Measurements from ENCODE around the gene TUBB1.
A peak's percentile ranks its signal among the peaks of the same experiment; 100 is the strongest.
"Not testable (repeated sequence)": the region's sequence is repeated elsewhere in the genome, so short reads cannot be mapped to it uniquely, and the experiment has no call there.

TUBB1 gene

DNA sequence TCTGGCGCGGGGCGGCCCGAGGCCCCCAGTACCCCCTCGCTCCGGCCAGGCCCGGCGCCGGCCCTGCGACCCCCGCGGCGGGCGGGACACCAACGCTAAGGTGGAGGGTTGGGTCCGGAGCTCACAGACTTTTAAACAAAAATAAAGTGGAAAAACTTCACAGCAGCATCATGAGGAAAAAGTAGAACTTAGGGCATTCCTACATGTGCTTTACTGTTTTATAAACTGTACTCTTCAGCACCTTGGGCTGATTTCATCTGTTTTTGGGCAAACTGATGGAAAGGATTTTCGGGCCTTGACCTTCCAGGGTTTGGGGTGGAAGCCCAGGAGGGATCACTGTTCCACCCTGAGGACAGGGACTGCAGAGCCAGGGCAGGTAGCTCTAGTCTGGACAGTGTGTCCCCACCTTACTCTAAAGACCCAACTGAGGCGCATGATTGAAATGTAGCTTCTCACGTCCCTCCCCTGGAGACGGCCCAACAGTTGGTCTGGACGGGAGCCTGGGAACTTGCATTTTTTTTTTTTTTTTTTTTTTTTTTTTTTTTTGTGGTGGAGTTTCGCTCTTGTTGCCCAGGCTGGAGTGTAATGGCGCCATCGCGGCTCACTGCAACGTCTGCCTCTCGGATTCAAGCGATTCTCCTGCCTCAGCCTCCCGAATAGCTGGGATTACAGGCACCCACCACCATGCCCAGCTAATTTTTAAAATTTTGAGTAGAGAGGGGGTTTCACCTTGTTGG is 37.4 kb upstream of the TUBB1 start:
- no peaks in the 10 kb centered on the region for H3K9me3 ChIP-seq (ENCODE audit: control insufficient read depth in 1 of 2, low read length in 2 of 2)
- H3K4me3 ChIP-seq (ENCODE audit: low read depth in 1 of 2, low read length in 2 of 2): peak overlapping the region; percentile 84 to 96
- peaks cover 11 to 14% of the 10 kb centered on the region in 2 donors for H3K4me1 ChIP-seq (ENCODE audit: control insufficient read depth in 1 of 2, insufficient read depth in 2 of 2, low read length in 2 of 2)
- H3K27ac ChIP-seq (ENCODE audit: low read length): peak overlapping the region; percentile 80
- no peaks in the 10 kb centered on the region for H3K27me3 ChIP-seq (ENCODE audit: low read depth, low read length)
- H3K36me3 ChIP-seq (ENCODE audit: control insufficient read depth in 1 of 2, insufficient read depth in 2 of 2, low read length in 2 of 2): peaks cover 5 to 6% of the 10 kb centered on the region in 2 donors

DNA sequence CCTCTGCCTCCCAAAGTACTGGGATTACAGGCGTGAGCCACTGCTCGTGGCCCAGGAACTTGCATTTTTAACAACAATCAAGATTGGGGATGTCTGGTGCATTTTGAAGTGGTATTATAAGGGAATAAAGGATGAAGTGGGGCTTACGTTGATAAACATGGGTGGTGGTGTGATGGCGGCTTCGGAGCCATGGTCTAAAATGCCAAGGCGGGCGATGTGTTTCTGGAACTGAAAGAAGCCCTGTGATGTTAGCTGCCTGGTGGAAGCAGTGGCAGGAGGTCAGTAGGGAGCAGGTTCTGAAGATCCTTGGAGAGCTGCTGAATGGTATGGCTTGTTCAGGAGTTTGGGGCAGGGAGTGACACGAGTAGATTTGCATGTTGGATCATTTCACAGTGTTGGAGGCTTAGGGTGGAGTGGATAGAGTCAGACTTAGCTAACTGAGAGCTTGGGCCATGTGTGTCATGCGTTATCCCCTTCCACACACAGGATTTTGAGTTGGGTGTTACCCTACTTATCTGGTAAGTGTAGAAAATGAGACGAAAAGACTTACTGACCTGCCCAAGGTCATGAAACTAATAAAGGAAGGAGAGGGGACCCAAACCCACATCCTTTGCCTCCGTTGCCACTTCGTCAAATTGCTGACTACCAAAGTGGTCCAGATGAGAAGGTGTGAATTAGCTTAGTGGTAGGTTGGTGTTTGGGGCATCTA is 36.7 kb upstream of the TUBB1 start:
- Histone ChIP-seq H3K9me3 (ENCODE audit: control insufficient read depth in 1 of 2, low read length in 2 of 2) (no peaks in the 10 kb centered on the region), H3K4me1 (ENCODE audit: control insufficient read depth in 1 of 2, insufficient read depth in 2 of 2, low read length in 2 of 2) (peaks cover 11 to 14% of the 10 kb centered on the region in 2 donors), H3K4me3 (ENCODE audit: low read depth in 1 of 2, low read length in 2 of 2) (peak overlapping the region; percentile 33 to 84), H3K27ac (ENCODE audit: low read length) (no peak overlapping the region), H3K27me3 (ENCODE audit: low read depth, low read length) (no peaks in the 10 kb centered on the region), H3K36me3 (ENCODE audit: control insufficient read depth in 1 of 2, insufficient read depth in 2 of 2, low read length in 2 of 2) (peaks cover 12 to 13% of the 10 kb centered on the region in 2 donors)

DNA sequence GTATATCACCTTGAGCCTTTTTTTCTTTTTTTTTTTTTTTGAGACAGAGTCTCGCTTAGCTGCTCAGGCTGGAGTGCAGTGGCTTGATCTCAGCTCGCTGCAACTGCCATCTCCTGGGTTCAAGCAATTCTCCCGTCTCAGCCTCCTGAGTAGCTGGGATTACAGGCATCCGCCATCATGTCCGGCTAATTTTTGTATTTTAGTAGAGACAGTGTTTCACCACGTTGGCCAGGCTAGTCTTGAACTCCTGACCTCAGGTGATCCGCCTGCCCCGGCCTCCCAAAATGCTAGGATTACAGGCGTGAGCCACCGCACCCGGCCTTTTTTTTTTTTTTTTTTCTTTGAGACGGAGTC is 36.1 kb upstream of the TUBB1 start:
- H3K4me1 ChIP-seq (ENCODE audit: control insufficient read depth in 1 of 2, insufficient read depth in 2 of 2, low read length in 2 of 2): peaks cover 11 to 14% of the 10 kb centered on the region in 2 donors
- H3K27ac ChIP-seq (ENCODE audit: low read length); H3K27me3 ChIP-seq (ENCODE audit: low read depth, low read length); H3K4me3 ChIP-seq (ENCODE audit: low read depth in 1 of 2, low read length in 2 of 2); H3K9me3 ChIP-seq (ENCODE audit: control insufficient read depth in 1 of 2, low read length in 2 of 2): not testable (repeated sequence)
- peaks cover 17 to 18% of the 10 kb centered on the region in 2 donors for H3K36me3 ChIP-seq (ENCODE audit: control insufficient read depth in 1 of 2, insufficient read depth in 2 of 2, low read length in 2 of 2)

DNA sequence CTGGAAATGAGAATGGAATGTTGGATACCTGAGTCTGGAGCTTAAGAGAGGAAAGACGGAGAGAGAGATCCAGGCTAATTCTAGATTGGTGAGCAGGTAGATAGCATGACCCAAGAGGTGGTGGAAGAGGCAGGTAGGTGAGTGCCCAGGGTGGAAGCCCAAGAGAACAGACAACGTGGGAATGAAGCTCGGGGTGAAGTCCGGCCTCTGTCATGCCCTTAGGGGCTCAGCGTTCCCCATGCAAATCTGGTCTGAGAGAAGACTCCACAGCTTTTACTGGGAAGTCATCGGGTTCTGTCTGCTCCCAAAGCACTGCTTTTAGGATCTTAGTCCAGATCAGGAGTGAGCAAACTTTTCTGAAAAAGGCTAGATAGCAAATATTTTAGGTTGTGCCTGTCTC is 34.5 kb upstream of the TUBB1 start:
- Histone ChIP-seq H3K4me3 (ENCODE audit: low read depth in 1 of 2, low read length in 2 of 2) (no peak overlapping the region), H3K9me3 (ENCODE audit: control insufficient read depth in 1 of 2, low read length in 2 of 2) (no peaks in the 10 kb centered on the region), H3K4me1 (ENCODE audit: control insufficient read depth in 1 of 2, insufficient read depth in 2 of 2, low read length in 2 of 2) (peaks cover 11 to 14% of the 10 kb centered on the region in 2 donors), H3K27me3 (ENCODE audit: low read depth, low read length) (no peaks in the 10 kb centered on the region), H3K36me3 (ENCODE audit: control insufficient read depth in 1 of 2, insufficient read depth in 2 of 2, low read length in 2 of 2) (peaks cover 33 to 34% of the 10 kb centered on the region in 2 donors), H3K27ac (ENCODE audit: low read length) (no peak overlapping the region)

DNA sequence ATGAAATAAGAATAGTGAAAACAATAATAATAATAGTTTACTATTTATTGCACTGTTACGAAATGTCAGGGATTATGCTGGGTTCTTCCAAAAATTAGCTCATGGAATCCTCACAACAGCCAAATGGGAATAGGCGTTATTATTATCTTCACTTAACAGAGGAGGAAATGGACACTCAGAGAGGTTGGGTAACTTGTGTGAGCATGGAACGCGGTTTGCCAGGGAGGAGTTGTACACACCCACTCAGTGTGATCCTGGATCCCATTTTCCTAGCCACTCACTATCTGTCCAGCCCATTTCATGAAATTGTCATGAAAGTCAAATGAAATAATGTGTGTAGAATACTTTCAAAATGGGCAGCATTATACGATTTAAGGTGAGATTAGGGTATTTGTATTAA is 33.6 kb upstream of the TUBB1 start:
- Histone ChIP-seq H3K27ac (ENCODE audit: low read length) (no peak overlapping the region), H3K27me3 (ENCODE audit: low read depth, low read length) (no peaks in the 10 kb centered on the region), H3K4me1 (ENCODE audit: control insufficient read depth in 1 of 2, insufficient read depth in 2 of 2, low read length in 2 of 2) (peaks cover 11 to 14% of the 10 kb centered on the region in 2 donors), H3K9me3 (ENCODE audit: control insufficient read depth in 1 of 2, low read length in 2 of 2) (no peaks in the 10 kb centered on the region), H3K4me3 (ENCODE audit: low read depth in 1 of 2, low read length in 2 of 2) (no peak overlapping the region), H3K36me3 (ENCODE audit: control insufficient read depth in 1 of 2, insufficient read depth in 2 of 2, low read length in 2 of 2) (peaks cover 38 to 40% of the 10 kb centered on the region in 2 donors)

DNA sequence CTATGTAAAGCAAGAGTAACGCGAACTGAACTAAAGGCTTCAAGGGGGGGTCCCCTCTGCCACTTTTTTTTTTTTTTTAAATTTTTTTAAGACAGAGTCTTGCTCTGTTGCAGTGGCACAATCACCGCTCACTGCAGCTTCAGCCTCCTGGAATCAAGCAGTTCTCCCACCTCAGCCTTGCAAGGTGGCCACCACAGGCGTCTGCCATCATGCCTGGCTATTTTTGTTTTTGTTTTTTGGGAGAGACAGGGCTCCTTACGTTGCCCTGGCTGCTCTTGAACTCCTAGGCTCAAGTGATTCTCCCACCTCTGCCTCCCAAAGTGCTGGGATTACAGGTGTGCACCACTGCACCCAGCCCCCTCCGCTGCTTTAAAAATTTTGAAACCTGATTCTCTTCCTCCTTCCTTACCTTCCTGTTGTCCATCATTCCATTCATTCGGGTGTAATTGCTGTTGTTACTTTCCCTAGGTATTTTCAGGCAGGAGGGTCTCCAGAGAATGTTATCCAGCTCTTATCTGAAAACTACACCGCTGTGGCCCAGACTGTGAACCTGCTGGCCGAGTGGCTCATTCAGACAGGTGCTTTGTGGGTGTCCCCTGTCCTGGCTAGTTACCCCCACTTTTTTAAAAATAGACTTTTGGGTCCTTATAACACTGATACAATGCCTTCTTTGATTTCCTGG is 32.8 kb upstream of the TUBB1 start:
- Histone ChIP-seq H3K27me3 (ENCODE audit: low read depth, low read length) (no peaks in the 10 kb centered on the region), H3K4me1 (ENCODE audit: control insufficient read depth in 1 of 2, insufficient read depth in 2 of 2, low read length in 2 of 2) (peaks cover 11 to 14% of the 10 kb centered on the region in 2 donors), H3K27ac (ENCODE audit: low read length) (no peak overlapping the region), H3K4me3 (ENCODE audit: low read depth in 1 of 2, low read length in 2 of 2) (no peak overlapping the region), H3K36me3 (ENCODE audit: control insufficient read depth in 1 of 2, insufficient read depth in 2 of 2, low read length in 2 of 2) (peaks cover 46 to 48% of the 10 kb centered on the region in 2 donors), H3K9me3 (ENCODE audit: control insufficient read depth in 1 of 2, low read length in 2 of 2) (no peaks in the 10 kb centered on the region)

DNA sequence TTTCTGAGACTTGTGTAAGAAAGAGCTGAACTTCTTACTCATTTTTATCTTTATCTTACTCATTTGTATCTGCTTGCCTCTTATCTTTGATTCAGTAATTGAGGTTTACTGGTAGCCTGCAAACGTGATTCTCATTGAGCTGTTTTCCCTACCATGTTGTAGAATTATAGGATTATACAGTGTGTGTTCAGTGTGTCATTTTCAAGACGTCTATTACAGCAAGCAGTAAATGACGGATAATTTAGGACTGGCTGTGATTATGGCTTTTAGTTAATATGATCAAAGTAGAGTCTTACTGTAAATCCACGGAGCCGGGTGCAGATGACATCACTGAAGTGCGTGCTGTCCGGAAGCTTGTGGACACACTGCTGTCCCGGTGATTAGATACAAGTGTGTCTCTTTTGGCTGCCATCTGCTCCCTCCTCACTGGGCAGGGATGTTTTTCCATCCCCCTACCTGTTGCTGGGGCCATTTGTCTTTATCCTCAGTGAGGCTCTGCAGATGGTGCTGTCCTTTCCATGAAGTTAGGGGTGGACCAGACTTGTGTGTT is 32.2 kb upstream of the TUBB1 start:
- Histone ChIP-seq H3K4me1 (ENCODE audit: control insufficient read depth in 1 of 2, insufficient read depth in 2 of 2, low read length in 2 of 2) (peaks cover 11% of the 10 kb centered on the region in 2 donors), H3K36me3 (ENCODE audit: control insufficient read depth in 1 of 2, insufficient read depth in 2 of 2, low read length in 2 of 2) (peaks cover 49 to 53% of the 10 kb centered on the region in 2 donors), H3K9me3 (ENCODE audit: control insufficient read depth in 1 of 2, low read length in 2 of 2) (no peaks in the 10 kb centered on the region), H3K4me3 (ENCODE audit: low read depth in 1 of 2, low read length in 2 of 2) (no peak overlapping the region), H3K27ac (ENCODE audit: low read length) (no peak overlapping the region), H3K27me3 (ENCODE audit: low read depth, low read length) (no peaks in the 10 kb centered on the region)

DNA sequence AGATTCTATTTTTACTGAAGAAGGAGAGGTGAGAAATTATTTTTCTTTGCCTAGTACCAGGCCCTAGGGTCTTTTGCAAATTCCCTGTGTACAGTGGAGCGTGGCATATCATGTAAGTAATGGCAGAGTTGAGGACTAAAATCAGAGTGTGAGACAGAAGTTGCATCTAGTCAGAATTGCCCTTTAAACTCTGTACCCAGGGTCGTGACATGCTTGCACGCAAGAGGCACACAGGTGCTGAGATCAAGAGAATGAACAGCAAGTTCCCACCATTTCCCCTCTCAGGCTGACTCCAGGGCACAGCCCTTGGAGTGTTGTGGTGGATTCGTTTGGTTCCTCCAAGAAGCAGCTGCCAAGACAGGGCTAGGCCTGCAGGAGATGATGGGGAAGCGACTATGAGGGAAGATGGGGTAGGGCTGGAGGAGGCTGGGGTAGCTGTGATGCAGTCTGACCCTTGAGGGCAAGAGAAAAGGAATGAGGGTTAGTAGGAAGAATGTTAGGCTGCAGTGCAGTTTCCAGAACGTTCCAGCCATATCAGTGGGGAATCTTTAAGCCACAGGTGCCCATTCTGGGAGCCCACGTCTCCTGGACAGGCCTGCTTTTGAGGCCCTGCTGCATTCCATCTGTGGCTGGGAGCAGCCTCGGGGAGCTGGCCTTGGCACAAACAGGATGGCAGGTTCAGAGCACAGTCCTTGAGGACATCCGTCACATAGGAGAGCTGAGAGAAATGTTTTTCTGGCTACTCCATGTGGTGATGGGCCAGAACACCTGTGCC is 31.3 kb upstream of the TUBB1 start:
- Histone ChIP-seq H3K27ac (ENCODE audit: low read length) (no peak overlapping the region), H3K4me3 (ENCODE audit: low read depth in 1 of 2, low read length in 2 of 2) (no peak overlapping the region), H3K4me1 (ENCODE audit: control insufficient read depth in 1 of 2, insufficient read depth in 2 of 2, low read length in 2 of 2) (peaks cover 4 to 11% of the 10 kb centered on the region in 2 donors), H3K27me3 (ENCODE audit: low read depth, low read length) (no peaks in the 10 kb centered on the region), H3K9me3 (ENCODE audit: control insufficient read depth in 1 of 2, low read length in 2 of 2) (no peaks in the 10 kb centered on the region), H3K36me3 (ENCODE audit: control insufficient read depth in 1 of 2, insufficient read depth in 2 of 2, low read length in 2 of 2) (peaks cover 49 to 59% of the 10 kb centered on the region in 2 donors)

DNA sequence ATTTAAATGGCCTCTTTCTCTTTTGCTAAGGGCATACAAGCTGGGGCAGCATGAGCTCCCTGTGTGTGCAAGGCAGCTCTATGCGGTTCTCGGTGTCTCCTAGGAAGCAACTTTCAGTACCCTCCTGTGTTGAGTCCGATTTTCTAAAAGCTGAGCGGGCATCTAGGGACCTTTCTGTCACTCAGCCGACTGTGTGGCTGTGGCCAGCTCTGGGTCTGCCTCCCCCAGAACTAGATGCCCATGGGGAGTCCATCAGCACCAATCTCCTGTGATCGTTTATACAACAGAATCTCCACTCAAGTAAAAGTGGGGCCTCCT is 30.7 kb upstream of the TUBB1 start:
- no peaks in the 10 kb centered on the region for H3K9me3 ChIP-seq (ENCODE audit: control insufficient read depth in 1 of 2, low read length in 2 of 2)
- no peak overlapping the region for H3K4me3 ChIP-seq (ENCODE audit: low read depth in 1 of 2, low read length in 2 of 2)
- H3K4me1 ChIP-seq (ENCODE audit: control insufficient read depth in 1 of 2, insufficient read depth in 2 of 2, low read length in 2 of 2): peaks cover 4 to 11% of the 10 kb centered on the region in 2 donors
- peaks cover 53 to 65% of the 10 kb centered on the region in 2 donors for H3K36me3 ChIP-seq (ENCODE audit: control insufficient read depth in 1 of 2, insufficient read depth in 2 of 2, low read length in 2 of 2)
- H3K27ac ChIP-seq (ENCODE audit: low read length): no peak overlapping the region
- H3K27me3 ChIP-seq (ENCODE audit: low read depth, low read length): no peaks in the 10 kb centered on the region

DNA sequence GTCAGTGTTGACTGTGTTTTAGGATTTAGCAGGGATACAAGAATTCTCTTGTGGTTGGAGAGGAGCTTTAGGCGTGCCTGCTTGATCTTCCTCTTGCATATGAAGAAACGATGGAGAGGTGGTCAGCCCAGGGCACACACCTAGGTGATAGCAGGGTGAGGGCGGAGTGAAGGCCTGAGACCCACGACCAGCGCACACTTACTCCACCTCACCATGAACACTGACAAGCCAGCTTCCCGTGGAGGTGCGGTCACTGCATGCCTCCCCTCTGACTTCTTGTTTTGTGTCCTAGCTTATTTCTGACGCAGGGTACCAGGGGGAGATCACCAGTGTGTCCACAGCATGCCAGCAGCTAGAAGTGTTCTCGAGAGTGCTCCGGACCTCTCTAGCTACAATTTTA is 30.0 kb upstream of the TUBB1 start:
- Histone ChIP-seq H3K9me3 (ENCODE audit: control insufficient read depth in 1 of 2, low read length in 2 of 2) (no peaks in the 10 kb centered on the region), H3K36me3 (ENCODE audit: control insufficient read depth in 1 of 2, insufficient read depth in 2 of 2, low read length in 2 of 2) (peaks cover 59 to 71% of the 10 kb centered on the region in 2 donors), H3K27me3 (ENCODE audit: low read depth, low read length) (no peaks in the 10 kb centered on the region), H3K4me3 (ENCODE audit: low read depth in 1 of 2, low read length in 2 of 2) (no peak overlapping the region), H3K4me1 (ENCODE audit: control insufficient read depth in 1 of 2, insufficient read depth in 2 of 2, low read length in 2 of 2) (peaks cover 0 to 6% of the 10 kb centered on the region in 2 donors), H3K27ac (ENCODE audit: low read length) (no peak overlapping the region)
